HG02973 (cell line): ENCODE measurements around the gene NUP153.

Experiments
- ATAC-seq: cut with Tn5 transposase; IDR thresholded peaks from one replicate; pipeline ENCODE4 v1.9.1; 2021; ENCODE audit warnings: moderate library complexity; ENCODE audit not compliant: unreplicated experiment

NUP153 gene

GRCh38 chr6:17574866-17575560 lies 131.7 kb downstream of the NUP153 start:
- no peak for ATAC-seq

GRCh38 chr6:17565399-17565798 lies 141.3 kb downstream of the NUP153 start:
- no peak for ATAC-seq
